C4-2B (cell line): ENCODE results near the gene RPRD1B.

Source experiments
- H3K27ac ChIP-seq: fragments of 450-650 bp; 2 replicates; pipeline ENCODE4 v1.5.1; 2017
- CTCF ChIP-seq: fragments of 450-650 bp; conservative IDR thresholded peaks from 2 replicates; pipeline ENCODE4 v1.5.1; 2017; ENCODE audit warnings: mild to moderate bottlenecking
- ZFX ChIP-seq: fragments of 450-650 bp; IDR thresholded peaks from 2 replicates; pipeline ENCODE4 v1.6.1; 2017

RPRD1B gene

GRCh38 chr20:38017959-38018358 is 15.6 kb upstream of the RPRD1B start:
- TF ChIP-seq CTCF: no peak
- no peak for TF ChIP-seq ZFX
- H3K27ac ChIP-seq: no peak overlapping the region

GRCh38 chr20:38018385-38018784 is 15.2 kb upstream of the RPRD1B start:
- TF ChIP-seq ZFX: no peak
- no peak for TF ChIP-seq CTCF
- no peak overlapping the region for H3K27ac ChIP-seq

GRCh38 chr20:38021087-38021772 is 12.3 kb upstream of the RPRD1B start:
- TF ChIP-seq ZFX: no peak

GRCh38 chr20:38023181-38024001 is 10.2 kb upstream of the RPRD1B start:
- no peak overlapping the region; the same call in 1 of the 2 replicates for H3K27ac ChIP-seq
- TF ChIP-seq ZFX: no peak
- no peak for TF ChIP-seq CTCF

More at GRCh38 chr20:38021087-38021772, 12.3 kb upstream of the RPRD1B start:
- no peak overlapping the region; the same call in 1 of the 2 replicates for H3K27ac ChIP-seq

- H3K27ac ChIP-seq: peak overlapping the region; percentile 40
- no peak for TF ChIP-seq CTCF
- no peak for TF ChIP-seq ZFX
Observed at GRCh38 chr20:38024496-38024895, 9.1 kb upstream of the RPRD1B start.

- H3K27ac ChIP-seq: no peak overlapping the region
- no peak for TF ChIP-seq ZFX
- TF ChIP-seq CTCF: no peak
Observed at GRCh38 chr20:38029453-38029852, 4.1 kb upstream of the RPRD1B start.

- H3K27ac ChIP-seq: no peak overlapping the region
- no peak for TF ChIP-seq CTCF
- no peak for TF ChIP-seq ZFX
Observed at GRCh38 chr20:38031957-38032356, 1.6 kb upstream of the RPRD1B start.
